ENCODE results near the gene ARHGAP24.
A peak's percentile ranks its signal among the peaks of the same experiment; 100 is the strongest.
"Not testable (repeated sequence)": the region's sequence is repeated elsewhere in the genome, so short reads cannot be mapped to it uniquely, and the experiment has no call there.

The ARHGAP24 gene

GRCh38 chr4:85486425-85487086, 11.6 kb downstream of the ARHGAP24 start:
- DNase-seq: peak; percentile 11

DNA sequence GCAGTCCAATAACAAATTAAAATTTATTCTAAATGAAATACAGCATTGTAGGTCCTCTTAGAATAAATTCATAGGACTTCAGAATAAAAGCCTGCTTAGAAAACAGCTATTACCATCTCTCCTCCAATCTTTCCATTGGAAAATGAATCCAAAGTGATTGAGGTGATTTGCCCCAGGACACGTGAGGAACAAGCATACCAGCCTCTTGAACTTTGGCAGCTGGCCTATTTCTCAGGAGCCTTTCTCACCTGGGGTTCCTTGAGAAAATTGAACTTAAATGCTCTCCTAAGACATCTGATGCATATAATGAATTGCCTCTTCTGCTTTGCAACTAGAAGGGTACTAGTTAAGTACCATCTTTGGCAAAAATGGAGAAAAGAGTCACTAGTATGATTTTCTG, 13.5 kb downstream of the ARHGAP24 start:
- DNase-seq: peak; percentile 47

DNA sequence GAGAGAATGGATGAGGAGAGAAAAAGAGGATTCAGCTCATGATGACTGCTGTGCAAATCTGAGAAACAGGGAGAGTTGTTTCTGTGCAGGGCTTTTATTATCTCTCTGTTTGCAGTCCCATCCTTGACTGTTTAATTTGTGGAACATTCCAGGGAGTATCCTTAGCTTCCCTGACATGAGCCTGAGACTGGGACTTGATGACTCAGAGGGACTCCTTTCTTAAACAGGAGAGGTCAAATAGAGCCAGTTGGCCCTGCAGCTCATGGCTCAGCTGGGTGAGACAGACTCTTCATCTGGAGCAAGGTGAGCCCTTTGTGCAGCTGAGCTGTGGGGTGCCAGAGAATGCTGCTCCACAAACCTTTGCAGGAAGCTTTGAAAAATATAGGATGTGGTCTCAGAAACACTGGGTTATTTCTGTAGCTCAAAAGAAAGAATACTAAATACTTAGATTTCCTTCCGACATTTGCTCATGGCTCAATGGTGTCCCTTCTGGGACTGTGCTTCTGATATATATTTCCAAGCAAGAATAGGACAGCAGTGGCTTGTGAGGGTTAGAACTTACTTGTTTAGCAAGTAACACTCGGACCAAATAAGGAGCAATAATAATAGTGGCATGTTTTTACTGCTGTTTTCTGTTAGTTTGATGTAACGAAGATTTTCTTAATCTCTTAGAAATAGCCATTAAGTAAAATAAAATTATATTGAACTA, 14.5 kb downstream of the ARHGAP24 start:
- DNase-seq: peak; percentile 54

- DNase-seq: no peak
Observed at GRCh38 chr4:85491527-85491926, 16.6 kb downstream of the ARHGAP24 start.

GRCh38 chr4:85492336-85492735, 17.4 kb downstream of the ARHGAP24 start:
- DNase-seq: no peak

- DNase-seq: no peak
Observed at GRCh38 chr4:85495621-85496020, 20.7 kb downstream of the ARHGAP24 start.

GRCh38 chr4:85496126-85496849, 21.3 kb downstream of the ARHGAP24 start:
- DNase-seq: no peak

DNA sequence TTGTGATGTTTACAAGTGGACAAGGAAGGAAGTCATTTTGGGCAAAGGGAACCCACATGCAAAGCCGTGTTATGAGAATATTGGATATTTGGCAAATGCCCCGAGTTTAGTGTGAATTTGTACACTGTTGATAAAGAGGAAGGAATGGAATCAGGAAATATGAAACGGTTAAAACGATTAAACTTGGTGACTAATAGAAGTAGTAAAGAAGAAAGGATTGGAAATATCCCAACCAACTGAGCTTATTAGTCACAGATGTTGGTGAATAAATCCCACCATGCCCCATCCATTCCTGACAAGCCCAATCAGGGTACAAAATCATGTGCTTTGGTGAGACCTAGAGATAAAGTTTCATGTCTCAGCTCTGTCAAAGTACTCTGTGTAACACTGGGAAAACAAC, 22.0 kb downstream of the ARHGAP24 start:
- DNase-seq: no peak

DNA sequence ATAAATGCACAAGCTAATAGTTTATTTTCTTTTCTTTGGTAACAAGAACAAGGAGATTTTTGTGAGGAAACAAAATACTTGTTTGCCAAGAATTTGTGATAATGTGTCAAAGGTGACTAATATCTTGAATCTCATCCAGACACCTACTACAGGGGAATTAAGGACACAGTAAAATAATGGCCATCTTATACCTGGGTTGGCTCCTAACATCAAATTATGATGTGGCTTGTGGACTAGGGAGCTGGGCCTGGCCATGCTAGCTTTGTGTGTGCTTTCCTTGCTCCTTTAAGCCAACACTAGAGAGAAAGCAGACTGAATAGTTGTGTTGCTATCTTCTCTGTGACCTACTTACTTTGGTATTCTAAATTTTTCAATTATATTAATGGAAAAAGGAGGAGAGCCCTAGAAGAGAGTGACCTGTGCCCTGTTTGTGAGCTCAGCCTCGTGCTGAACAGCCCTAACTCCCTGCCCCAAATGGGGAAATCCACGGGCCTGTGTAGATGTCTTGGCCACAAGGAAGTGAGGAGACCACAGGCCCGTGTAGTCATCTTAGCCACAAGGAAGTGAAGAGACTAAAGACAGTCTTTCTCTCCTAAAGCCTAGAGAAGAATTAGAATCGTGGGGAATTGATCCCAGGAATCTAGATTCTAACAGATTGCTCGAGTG, 23.3 kb downstream of the ARHGAP24 start:
- DNase-seq: no peak

DNA sequence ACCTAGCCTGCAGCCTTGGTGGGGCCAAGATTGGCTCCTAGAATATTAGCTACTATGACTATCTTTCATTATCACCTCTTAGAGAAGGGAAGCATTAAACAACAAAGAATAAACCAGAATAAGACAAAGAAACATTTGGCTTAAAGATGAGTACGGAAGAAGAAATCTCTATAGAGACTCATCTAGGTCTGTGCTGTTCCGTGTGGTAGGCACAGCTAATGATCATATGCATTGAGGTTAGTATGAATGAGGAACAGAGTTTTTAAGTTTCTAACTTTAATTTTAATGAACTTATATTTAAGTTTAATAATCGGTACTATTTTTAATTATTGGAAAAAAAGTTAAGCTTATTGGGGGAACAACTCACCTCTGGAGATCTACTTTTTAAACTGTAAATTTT, 24.6 kb downstream of the ARHGAP24 start:
- no peak for DNase-seq

- no peak for DNase-seq
Observed at GRCh38 chr4:85500110-85500867, 25.3 kb downstream of the ARHGAP24 start.

DNA sequence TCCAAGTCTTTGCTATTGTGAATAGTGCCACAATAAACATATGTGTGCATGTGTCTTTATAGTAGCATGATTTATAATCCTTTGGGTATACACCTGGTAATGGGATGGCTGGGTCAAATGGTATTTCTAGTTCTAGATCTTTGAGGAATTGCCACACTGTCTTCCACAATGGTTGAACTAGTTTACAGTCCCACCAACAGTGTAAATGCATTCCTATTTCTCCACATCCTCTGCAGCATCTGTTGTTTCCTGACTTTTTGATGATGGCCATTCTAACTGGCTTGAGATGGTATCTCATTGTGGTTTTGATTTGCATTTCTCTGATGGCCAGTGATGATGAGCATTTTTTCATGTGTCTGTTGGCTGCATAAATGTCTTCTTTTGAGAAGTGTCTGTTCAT, 26.2 kb downstream of the ARHGAP24 start:
- DNase-seq: not testable (repeated sequence)

DNA sequence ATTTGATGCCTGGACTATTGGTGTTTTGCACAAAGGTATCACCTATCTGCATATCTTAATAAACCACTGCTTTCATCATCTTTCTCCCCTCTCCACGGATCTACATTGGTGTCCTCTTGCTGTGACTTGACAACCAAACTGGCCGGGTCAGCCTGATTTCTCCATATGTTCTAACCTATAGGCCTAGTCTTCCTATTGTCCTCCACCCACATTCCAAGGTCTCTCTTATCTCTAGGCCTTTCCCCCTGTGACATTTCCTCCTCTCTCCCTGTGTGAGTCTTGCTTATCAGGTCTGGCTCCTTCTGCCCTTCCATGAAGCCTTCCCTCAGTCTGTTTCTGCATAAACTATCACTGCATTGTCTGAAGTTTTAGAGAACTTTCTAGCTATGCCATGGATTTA, 33.7 kb downstream of the ARHGAP24 start:
- DNase-seq: no peak

GRCh38 chr4:85509882-85510631, 35.1 kb downstream of the ARHGAP24 start:
- no peak for DNase-seq

DNA sequence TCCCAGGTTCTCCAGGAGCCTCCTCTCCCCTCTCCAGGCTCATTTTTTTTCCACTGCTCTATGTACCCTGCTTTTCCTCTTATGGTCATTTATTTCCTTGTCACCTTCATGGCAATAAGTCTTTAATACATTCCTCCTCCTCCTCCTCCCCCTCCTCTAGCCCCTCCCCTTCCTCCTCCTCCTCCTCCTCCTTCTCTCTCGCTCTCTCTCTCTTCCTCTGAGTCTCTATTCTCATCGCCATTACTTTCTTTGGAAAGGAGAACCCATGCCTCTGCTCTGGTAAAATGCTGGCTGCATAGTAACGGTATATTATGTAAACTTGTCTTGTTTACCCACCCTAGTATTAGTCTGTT, 35.7 kb downstream of the ARHGAP24 start:
- no peak for DNase-seq

DNA sequence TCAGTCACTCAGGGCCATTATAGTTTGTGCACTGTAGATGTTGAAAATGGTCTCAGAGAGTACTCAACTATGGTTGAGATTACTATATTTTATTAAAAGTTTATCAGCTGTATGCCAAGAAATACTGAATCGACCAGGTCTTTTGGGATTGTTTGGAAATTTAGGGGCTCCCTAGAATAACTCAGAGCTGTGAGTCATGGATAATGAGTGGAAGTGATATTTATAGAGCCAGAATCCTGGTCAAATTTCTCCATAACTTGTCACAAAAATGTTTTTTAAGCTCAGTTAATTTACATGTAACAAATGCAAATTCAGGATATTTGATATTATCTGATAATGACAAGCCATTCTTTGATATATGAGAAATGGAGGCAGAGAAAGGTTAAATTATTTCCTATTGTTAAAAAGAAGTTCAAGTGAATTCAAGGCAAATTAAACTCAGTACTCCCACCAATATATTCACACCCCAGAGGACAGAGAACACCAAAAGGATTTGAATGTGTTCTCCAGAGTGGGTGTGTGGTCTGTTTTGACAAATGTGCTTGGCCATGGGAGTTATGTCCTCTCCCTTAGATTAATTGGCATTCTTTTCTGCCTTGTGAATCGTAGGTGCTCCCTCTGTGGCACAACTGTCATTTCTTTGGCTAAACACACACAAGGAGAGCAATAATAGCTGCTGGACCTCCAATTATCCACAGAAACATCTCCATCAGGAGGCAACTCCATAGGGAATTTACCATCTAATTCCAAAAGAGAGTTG, 37.7 kb downstream of the ARHGAP24 start:
- no peak for DNase-seq

DNA sequence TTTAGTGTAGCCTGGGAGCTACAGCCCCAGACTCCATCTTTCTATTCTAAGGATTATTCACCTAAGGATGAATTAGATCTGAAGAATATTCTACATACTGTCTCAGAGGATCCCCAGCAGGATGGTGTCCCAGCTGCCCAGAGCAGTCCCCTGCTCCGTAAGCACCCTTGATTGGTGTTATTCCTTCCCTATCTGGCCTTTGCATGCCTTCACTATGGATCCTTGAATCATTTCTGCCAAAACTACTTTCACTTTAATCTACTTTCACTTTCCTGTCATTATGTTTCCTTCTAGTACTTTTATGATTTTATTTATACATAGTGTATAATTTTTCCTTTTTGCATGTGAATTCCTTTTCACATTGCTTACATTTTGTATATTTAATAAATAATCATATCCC, 39.2 kb downstream of the ARHGAP24 start:
- DNase-seq: no peak

- no peak for DNase-seq
Observed at GRCh38 chr4:85514783-85515182, 39.8 kb downstream of the ARHGAP24 start.

- DNase-seq: no peak
Observed at GRCh38 chr4:85515701-85516100, 40.8 kb downstream of the ARHGAP24 start.

DNA sequence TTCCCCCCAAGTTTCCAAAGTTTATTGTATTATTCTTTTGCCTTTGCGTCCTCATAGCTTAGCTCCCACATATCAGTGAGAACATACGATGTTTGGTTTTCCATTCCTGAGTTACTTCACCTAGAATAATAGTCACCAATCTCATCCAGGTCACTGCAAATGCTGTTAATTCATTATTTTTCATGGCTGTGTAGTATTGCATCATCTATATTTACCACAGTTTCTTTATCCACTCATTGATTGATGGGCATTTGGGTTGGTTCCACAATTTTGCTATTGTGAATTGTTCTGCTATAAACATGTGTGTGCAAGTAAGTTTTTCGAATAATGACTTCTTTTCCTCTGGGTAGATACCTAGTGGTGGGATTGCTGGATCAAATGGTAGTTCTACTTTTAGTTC, 43.6 kb downstream of the ARHGAP24 start:
- not testable (repeated sequence) for DNase-seq
